Measurements from ENCODE around the gene DCC.

Gene DCC

DNA sequence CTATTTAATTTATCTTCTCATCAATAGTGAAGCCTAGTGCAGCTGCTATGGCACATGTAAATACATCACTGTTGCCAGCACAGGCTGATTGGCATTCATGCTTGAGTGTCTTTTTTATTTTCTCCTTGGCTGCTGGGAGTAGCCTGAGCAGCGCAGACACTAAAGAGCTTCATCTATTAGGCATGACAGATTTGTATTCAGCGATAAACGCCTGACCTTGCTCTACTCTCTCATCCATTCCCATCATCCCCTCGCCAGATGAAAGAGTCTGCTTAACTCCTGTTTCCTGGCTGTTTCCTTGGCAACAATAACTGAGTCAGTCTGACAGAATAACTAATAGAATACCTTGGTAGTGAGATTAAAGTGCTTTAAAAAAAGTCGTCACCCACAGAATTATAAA lies 753.6 kb downstream of the DCC start:
- DNase-seq (ENCODE audit: low read depth), result no peak

DNA sequence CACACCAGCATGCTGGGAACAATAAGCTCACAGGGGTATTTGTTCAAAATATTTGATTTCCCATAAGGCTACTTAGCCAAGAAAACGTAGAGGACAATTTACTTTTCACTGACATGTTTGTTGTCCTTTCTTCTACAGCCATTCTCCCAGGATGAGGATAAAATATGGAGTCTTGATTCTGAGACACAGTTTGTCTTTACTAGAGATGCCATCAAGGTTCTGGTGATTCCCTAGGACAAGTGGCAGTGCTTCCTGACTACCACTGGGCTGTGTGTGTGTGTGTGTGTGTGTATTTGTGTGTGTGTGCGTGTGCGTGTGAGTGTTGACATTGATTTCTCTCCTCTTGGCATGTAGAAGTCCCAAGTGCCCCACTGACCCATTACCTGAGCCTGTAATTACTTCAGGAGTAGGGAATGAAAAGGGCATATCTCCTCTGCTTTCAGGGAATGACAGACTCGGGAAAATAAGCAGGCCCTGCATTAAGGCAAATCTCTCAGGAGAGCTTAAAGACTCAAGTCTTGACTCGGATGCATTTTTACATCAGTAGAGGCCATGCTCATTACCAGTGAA lies 761.6 kb downstream of the DCC start:
- no peak for DNase-seq (ENCODE audit: low read depth)

DNA sequence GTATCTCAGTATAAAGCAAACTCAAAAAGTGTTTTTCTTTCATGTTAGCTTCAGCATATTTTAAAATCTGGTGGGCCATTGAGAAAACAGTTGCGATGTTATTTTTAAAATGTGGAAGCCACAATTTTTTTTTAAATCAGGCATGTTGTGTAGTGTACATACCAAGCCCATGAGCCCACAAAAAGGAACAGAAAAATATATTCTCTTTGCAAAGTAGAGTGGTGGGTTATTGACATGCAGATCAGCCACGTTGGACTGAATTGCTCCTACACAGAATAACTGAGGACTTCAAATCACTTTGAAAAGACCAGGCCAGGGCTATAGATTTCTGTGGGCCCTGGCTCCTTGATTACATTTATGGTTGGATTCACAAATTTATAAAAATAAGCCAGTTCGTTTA lies 774.4 kb downstream of the DCC start:
- DNase-seq (ENCODE audit: low read depth), result no peak

DNA sequence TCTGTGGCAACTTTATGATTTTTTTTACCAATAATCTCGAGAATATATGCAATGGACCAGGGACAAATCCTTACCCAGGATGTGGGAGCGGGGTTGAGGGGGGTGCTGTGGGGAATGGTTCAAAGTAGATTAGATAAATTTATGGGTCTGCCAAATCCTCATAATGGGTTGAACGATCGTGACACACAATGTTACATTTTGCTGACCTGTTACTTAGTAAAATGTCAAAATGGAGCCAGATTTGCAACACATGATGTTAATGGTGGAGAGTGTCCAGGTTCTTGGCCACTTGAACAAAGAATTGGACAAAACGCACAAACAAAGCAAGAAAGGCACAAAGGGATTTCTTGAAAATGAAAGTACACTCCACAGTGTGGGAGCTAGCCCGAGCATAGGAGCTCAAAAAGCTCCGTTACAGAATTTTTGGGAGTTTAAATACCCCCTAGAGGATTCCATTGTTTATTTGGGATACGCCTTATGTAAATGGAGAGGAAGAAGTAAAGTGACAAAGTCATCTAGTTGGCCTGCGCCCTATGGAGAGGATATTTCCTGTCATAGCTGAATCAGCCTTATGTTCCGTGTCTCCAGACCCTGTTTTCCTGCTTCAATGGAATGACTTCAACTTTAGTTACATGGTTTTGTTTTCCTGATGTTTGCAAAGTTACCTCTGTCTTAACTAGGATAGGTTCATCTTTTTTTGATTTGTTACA lies 776.0 kb downstream of the DCC start:
- DNase-seq (ENCODE audit: low read depth), result no peak

DNA sequence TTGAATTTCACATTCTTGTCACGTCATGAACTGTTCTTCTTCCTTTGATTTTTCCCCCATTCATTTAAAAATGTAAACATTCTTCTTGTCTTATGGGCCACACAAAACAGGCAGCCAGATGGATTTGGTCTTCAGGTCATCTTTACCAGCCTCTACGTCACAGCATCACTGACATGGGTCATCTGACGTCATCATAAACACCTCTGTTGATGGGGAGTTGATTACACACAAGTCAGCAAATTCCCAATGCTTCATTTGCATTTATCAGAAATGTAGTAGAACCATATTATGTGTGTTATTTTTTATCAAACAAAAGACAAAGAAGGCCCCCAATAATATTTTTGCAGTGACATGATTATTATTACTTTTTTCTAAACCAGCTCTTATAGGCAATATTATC lies 777.9 kb downstream of the DCC start:
- no peak for DNase-seq (ENCODE audit: low read depth)

DNA sequence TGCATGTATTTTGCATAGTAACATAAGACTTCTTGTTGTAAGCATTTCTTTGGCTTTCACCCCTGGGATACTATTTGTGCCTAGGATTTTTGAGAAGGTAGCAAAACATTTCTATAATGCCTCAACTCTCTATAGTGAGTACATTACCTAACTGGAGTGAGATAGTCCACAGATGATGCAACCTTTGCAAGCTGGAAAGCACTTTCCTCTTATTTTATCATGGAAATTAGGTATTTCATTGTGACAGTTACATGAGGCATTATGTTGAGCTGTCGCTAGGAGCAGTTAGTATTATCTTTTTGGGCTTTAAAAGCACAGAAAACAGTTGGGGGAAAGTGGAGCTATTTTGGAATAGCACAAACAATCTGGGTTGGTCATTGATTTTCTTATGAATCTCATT lies 786.2 kb downstream of the DCC start:
- no peak for DNase-seq (ENCODE audit: low read depth)

DNA sequence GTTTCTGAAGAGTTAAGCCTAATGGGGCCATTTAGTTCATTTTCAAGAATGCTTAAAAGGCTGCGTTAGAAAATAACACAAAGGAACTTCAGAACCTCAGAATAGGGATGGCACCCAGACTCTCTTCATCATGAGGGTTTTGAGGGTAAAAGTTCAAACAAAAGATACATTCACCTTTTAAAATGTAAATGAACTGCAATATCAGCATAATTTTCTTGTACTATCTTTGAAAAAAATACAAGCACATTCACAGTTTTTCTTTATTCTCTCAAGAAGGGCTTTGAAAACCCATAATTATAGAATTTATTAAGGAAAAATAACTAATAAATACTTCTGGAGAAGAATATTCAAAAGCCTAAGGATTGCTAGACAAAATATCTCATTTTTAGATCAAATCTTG lies 791.0 kb downstream of the DCC start:
- DNase-seq (ENCODE audit: low read depth), result no peak

DNA sequence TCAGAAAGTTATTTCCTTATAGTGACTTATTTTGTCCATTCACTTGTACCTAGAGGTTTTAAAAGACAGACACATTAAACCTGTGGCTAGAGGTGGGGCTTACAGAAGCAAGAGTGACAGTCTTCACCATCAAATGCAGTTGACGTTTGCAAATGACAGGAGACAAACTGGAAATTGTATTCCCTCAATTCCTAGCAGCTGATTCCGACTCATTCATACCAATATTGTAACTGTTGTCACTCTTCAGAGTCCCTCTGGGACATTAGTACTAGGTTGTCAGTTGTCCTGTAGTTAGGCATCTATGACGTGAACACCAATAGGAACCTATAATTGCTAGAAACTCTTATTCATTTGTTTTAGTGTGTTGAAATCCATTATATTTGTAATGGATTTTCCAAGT lies 794.7 kb downstream of the DCC start:
- no peak for DNase-seq (ENCODE audit: low read depth)

DNA sequence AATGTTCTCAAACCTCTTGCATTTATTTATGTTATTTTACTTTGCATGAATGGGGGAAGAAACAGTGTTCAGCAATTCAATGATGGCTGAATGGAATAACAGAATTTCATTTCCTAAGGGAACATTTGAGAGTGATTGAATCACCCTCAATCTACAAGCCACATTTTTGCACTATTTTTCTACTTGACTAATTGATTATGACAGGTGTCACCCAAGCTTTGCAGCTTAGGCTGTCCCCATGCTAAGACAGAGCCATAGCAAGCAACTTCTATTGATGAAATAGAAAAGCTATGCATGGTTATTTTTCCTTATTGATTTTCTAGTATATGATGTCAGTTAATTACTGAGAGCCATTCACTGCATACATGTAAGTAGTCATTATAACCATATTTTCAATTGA lies 795.7 kb downstream of the DCC start:
- DNase-seq (ENCODE audit: low read depth), result no peak

DNA sequence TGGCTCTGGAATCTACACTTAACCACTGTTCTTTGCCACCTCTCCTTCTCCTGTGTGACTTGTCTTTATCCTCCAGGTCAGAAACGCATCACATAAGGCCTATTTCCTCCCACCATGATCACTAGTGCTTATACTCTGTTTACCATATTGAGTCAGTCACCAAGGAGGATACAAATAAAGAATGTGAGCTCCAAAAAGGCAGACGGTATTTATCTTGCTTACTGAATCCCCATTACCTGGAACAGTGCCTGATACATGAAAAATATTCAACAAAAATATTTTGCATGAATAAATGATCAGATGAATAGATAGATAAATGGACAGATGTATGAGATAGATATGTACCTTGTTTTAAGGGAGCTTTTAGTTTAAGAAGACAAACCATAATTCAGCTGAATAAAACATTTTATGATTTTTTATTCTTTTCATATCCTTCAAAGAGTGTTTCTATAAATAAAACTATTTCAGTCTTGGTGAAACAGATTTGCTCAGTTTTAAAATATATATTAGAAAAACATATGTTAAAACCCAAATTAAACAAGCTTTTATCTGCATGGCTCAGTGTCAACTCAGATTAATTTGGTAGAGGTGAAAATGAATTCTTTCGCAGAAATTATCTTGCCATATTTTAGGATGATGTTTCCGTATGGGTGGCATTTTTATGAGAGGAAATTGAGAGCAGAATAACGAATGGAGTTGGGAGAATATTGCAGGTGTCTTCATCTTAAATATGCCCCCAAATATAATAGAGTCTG lies 799.9 kb downstream of the DCC start:
- DNase-seq (ENCODE audit: low read depth), result no peak

DNA sequence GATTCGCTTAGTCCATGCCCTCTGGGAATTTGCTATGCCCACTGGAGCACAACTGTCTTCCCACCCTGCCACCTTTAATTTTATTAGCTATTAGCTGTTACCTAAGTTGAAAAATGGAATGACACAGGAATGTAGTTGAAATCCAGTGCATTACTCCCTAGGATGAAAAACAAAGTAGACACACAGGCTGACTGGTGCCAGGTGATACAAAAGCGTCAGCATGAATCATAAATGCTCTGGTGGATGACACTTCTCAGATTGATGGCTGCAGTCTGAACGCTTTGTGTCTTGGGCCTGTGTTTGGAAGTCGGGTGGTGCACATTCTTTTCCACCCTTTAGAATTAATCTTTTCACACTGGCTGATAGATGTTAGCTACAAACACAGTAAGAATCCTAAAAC lies 802.0 kb downstream of the DCC start:
- no peak for DNase-seq (ENCODE audit: low read depth)

DNA sequence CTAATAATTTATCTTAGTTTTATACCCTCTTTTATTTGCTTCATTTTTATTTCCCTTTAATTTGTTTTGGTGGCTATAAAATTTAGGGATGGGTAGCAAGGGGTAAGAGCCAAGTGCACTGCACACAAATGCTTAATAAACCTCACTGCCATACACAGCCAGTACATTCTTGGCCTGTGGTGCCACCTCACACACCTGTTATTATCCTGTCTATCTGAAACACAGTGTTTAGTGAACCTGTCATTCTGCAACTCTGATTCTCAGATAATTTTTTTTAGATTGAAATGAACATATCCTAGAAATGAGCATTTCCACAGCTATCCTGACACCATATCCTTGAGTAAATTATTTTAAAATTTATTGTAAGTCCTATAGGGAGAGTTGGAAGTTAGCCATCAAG lies 807.5 kb downstream of the DCC start:
- no peak for DNase-seq (ENCODE audit: low read depth)

DNA sequence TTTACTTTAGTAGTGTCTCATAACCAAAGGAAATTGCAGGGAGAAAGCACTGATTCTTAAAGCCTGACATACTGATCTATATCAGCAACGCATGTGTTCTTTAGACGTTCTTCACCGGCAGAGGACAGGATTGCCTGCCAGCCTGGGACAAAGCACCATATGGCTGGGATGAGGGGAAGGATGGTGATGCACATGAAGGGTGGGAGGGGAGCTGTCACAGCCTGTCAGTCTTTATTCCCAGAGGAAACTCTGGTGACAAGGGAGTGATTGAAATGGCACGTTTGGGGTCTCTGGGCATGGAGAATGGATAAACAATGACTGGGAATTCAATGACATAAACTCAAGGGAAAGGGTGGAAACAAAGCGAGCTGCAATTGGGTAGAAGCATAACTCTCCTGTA lies 808.1 kb downstream of the DCC start:
- DNase-seq (ENCODE audit: low read depth), result no peak

DNA sequence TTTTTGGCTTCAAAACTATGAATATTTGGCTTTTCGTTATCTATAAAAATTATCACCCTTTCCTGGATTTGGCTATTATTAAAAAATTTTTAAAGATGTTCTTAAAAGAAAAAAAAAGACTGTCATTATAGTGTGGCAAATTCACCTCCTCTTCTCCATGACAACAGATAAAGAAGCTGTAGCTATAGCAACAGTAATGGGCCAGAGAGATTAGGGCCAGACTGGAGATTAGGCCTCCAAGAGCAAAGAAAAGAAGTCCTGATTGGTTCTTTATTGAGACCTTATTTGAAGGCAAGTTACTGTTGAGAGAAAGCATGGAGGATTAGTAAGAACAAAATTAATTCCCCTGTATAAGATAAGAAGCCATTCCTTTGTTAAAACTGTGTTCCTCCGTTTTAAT lies 812.5 kb downstream of the DCC start:
- DNase-seq (ENCODE audit: low read depth), result no peak

DNA sequence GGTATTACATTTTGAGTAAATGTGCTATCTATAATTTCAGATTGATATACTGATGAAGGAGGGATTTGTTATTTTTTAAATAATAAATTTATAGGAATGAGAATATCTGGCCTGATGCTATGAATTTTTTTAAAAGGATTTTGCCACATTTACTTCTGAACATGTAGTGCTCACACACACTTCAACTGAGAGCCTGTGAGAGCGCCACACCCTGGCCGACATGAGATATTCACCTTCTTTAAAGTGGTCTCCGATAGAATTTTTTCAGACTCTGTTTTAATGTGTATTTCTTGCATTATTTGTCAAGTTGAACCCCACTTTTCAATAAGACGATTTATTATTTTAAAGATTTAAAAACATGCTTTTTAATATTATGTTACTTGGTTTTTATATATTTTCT lies 813.3 kb downstream of the DCC start:
- no peak for DNase-seq (ENCODE audit: low read depth)

DNA sequence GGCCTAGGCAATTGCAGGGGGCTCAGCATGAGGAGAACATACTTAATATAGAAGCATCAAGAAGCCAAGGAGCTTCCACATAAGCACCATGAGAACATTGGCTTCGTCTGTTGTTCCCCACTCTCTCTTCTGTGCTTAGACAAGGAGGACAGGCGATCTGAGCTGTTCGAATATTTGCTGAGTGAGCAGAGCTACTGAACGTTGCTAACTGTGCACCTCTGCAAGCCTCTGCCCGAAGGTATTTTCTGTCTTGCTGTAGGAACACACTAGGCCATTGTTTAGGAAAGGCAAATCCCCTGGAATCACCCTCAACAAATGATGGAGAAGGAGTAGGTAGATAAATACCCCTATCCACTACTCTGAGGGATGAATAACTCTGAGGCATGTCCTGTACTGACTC lies 813.8 kb downstream of the DCC start:
- DNase-seq (ENCODE audit: low read depth), result no peak

DNA sequence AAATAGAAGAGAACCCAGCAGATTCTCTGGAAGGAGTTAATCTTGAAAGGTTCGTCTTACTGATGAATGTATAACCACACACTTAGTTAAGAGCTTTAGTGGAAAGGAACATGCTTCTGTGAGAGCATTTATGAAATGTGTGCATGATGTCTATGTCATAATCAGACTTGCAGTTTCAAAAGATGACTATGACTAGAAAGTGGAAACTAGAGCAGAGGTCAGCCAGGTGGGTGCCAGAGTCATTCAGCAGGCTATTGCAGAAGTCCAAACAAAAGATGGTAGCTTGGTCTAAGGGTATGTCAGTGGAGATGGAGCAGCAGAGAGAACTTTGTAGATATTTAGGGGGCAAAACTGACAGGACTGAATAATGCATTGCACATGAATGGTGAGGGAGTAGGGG lies 825.8 kb downstream of the DCC start:
- DNase-seq (ENCODE audit: low read depth), result no peak

DNA sequence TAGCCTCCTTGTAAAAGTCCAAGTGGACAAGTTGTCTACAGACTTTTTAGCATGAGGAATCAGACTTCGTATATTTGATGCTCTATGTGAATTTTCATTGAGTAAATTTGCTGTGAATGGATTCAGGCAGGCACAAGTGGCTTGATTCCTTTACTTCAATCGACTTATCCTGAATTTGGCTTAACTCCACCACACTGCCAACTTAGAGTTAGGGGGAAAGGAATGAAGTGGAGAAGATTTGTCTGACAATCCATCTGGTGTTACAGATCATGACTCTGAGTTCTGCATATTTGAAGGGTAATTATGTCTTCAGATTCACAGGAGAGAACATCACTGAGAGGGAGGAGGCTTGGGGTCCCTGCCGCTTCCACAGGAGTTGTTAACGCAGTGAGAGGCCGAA lies 829.3 kb downstream of the DCC start:
- no peak for DNase-seq (ENCODE audit: low read depth)

DNA sequence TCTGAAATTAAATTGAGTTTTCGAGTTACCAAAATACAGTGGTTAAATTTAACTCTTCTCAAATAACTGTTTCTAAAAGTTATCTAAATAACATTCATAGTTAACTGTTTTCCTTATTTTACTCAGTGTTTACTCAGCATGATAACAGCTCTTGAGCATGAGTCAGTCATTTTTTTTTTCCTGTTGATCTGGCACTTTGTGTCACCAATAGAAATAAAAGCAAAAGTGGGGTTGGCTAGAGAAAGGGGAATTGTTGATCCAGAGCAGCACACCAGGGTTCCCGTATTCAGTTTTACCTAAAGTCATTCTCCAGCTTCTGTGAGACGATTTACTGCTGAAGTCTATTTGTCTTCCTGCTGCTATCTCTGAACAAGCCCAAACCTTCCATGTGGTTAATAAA lies 851.6 kb downstream of the DCC start:
- no peak for DNase-seq (ENCODE audit: low read depth)

DNA sequence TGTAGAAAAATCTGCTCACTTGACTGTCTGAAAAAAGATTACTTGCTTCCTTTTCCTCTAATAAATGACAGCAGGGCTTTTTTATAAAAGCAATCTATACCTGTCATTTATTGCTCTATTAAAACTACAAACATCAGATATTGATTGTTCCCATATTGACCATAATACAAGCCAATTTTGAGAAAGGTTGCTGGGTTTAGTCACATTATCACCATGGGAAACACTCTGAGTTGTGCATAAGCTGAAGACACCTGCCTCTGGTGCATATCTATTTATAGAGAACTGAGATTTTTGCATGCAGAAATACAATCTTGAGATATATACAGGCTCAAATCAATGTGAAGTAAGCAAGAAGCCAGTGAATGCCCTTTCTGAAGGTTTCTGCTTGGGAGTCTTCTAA lies 853.9 kb downstream of the DCC start:
- no peak for DNase-seq (ENCODE audit: low read depth)

DNA sequence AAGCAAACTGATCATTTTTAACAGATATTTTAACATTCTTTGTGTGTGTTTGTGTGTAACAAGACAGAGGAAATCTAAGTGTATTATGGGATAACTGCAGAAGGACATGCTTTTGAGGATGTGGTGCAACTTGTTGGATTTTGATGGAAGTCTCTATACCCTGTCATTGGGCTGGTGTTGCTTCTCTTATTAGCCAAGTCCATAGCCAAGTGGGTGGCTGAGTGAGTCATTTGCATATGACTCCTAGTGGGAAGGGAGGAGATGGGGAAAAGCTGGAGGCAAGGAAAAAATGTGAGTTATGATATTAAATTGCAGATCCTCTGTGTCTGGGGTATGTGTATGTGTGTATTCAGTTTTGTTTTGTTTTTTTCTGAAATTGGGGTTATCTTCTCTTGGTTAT lies 879.9 kb downstream of the DCC start:
- DNase-seq (ENCODE audit: low read depth), result no peak

DNA sequence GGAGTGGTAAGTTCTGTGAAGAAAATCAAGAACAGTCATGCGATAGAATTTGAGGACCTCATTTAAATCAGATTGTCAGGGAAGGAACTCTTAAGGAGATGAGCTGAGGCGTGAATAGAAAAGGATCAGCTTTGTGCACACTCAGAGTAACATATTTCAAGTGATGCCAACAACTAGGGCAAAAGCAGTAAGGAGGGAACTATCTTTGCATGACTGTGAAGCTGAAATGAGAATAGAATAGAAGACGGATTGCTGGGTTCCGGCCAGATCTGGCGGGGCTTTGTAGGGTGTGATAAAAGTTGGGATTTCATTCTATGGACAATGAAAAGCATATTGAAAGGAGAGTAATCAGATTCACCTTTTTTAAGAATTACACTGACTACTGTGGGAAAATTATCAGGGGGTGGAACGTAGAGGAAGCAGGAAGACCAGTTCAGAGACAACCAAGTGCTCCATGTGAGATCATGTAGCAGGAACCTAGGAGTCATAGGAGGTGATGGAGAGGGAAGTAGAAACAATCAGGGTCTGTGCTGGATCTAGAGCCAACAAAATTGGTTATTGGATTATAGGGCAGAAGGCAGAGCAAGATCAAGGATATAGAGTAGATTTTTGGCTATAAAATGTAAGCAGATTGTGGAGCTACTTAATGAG lies 884.3 kb downstream of the DCC start:
- DNase-seq (ENCODE audit: low read depth), result no peak
